GM12892 (cell line): ENCODE data around the gene GRM1.
"Not testable (repeated sequence)": the region's sequence is repeated elsewhere in the genome, so short reads cannot be mapped to it uniquely, and the experiment has no call there.

ENCODE experiments used
- DNase-seq: peaks from one replicate; pipeline ENCODE4 v3.0.0; 2011; ENCODE audit not compliant: insufficient read length
- FAIRE-seq: peaks from 2 replicates; lab custom pipeline; 2011; peaks lifted over from hg19 to GRCh38; lab: Jason Lieb, UNC
- POLR2A ChIP-seq: IDR thresholded peaks from 2 replicates; pipeline ENCODE4 v1.6.1; 2011; ENCODE audit warnings: low read depth, low read length, control low read depth
- POLR2AphosphoS5 ChIP-seq: IDR thresholded peaks from 2 replicates; pipeline ENCODE4 v1.6.1; 2011; ENCODE audit warnings: low read depth, low read length, control low read depth
- TAF1 ChIP-seq: IDR thresholded peaks from 2 replicates; pipeline ENCODE4 v1.6.1; 2011; ENCODE audit warnings: low read depth, mild to moderate bottlenecking, control low read depth, low read length, borderline replicate concordance

Gene GRM1

GRCh38 chr6:146200176-146200575, 171.3 kb downstream of the GRM1 start:
- FAIRE-seq (no peak), DNase-seq (no peak)
- TF ChIP-seq POLR2A = no peak
- TF ChIP-seq TAF1 = no peak
- no peak for TF ChIP-seq POLR2AphosphoS5

GRCh38 chr6:146202570-146202969, 173.7 kb downstream of the GRM1 start:
- no peak for DNase-seq
- TF ChIP-seq TAF1 = no peak
- TF ChIP-seq POLR2AphosphoS5 = no peak
- no peak for TF ChIP-seq POLR2A
- no peak for FAIRE-seq

GRCh38 chr6:146209942-146210341, 181.1 kb downstream of the GRM1 start:
- FAIRE-seq = no peak
- TF ChIP-seq POLR2AphosphoS5 = no peak
- no peak for TF ChIP-seq POLR2A
- TF ChIP-seq TAF1 = no peak
- no peak for DNase-seq

- DNase-seq = no peak
- no peak for FAIRE-seq
- TF ChIP-seq POLR2A (no peak), TAF1 (no peak), POLR2AphosphoS5 (no peak)
Measured at GRCh38 chr6:146210406-146211083, 181.7 kb downstream of the GRM1 start.

GRCh38 chr6:146211646-146212045, 182.8 kb downstream of the GRM1 start:
- no peak for DNase-seq
- FAIRE-seq = no peak
- no peak for TF ChIP-seq POLR2AphosphoS5
- no peak for TF ChIP-seq POLR2A
- no peak for TF ChIP-seq TAF1

- DNase-seq (no peak), FAIRE-seq (no peak)
- no peak for TF ChIP-seq POLR2A
- TF ChIP-seq POLR2AphosphoS5 = no peak
- no peak for TF ChIP-seq TAF1
Measured at GRCh38 chr6:146212781-146213180, 183.9 kb downstream of the GRM1 start.

GRCh38 chr6:146219101-146219500, 190.2 kb downstream of the GRM1 start:
- DNase-seq (no peak), FAIRE-seq (no peak)
- TF ChIP-seq POLR2A (no peak), TAF1 (no peak), POLR2AphosphoS5 (no peak)

GRCh38 chr6:146224449-146224848, 195.6 kb downstream of the GRM1 start:
- TF ChIP-seq POLR2A = no peak
- DNase-seq = no peak
- FAIRE-seq = no peak

- FAIRE-seq = no peak
- DNase-seq = no peak
- no peak for TF ChIP-seq POLR2A
- TF ChIP-seq TAF1 = no peak
- no peak for TF ChIP-seq POLR2AphosphoS5
Measured at GRCh38 chr6:146224988-146225387, 196.1 kb downstream of the GRM1 start.

GRCh38 chr6:146240322-146240721, 211.5 kb downstream of the GRM1 start:
- FAIRE-seq (no peak), DNase-seq (no peak)

GRCh38 chr6:146240807-146241206, 211.9 kb downstream of the GRM1 start:
- no peak for DNase-seq
- no peak for TF ChIP-seq TAF1
- TF ChIP-seq POLR2A = no peak
- TF ChIP-seq POLR2AphosphoS5 = no peak
- no peak for FAIRE-seq

More at GRCh38 chr6:146240322-146240721, 211.5 kb downstream of the GRM1 start:
- TF ChIP-seq TAF1 = no peak
- no peak for TF ChIP-seq POLR2A

GRCh38 chr6:146243646-146244045, 214.8 kb downstream of the GRM1 start:
- DNase-seq, FAIRE-seq: not testable (repeated sequence)
